K562 (cell line): ENCODE measurements around the gene PAQR4. TPM values are rescaled to one million over a fixed set of nuclear protein-coding genes. Genes with fewer than 3 reads are reported as not detected.

Experiments
- ATAC-seq: fragments of 200-7000 bp; cut with Tn5 transposase; 3 replicates; pipeline ENCODE4 v1.9.1; 2020; ENCODE audit warnings: moderate library complexity
- BruUV-seq: library from RNA; stranded (reverse); fragments of 400-500 nt; replicated peaks from 2 replicates; lab custom pipeline; 2021; lab: Mats Ljungman, UMichigan
- CTCF ChIA-PET: fragments of 300-600 bp; formaldehyde crosslinking; extraction: SDS; loops from one replicate; lab custom pipeline; 2021; ENCODE audit warnings: low intra/inter-chr PET ratio; lab: Yijun Ruan, JAX
- POLR2A ChIA-PET: fragments of 300-600, 350-650 bp; sonication (Branson Sonifier 250); formaldehyde crosslinking; extraction: SDS; loops from one replicate; lab custom pipeline; 2021; ENCODE audit warnings: antibody characterized with exemption, inconsistent platforms; lab: Yijun Ruan, JAX
- DNase-seq, 4 experiments: peaks; one replicate each; pipeline versions ENCODE4 v3.0.0 to v3.0.0-alpha.2; 2011 to 2018; ENCODE audit warnings: low spot score in 3 of 4, mixed read lengths in 3 of 4; ENCODE audit errors: extremely low read depth in 1 of 4
- FAIRE-seq: peaks from 2 replicates; lab custom pipeline; 2011; peaks lifted over from hg19 to GRCh38; lab: Jason Lieb, UNC
- H2AFZ ChIP-seq: 2 replicates; pipeline ENCODE4 v1.6.0; 2011; ENCODE audit warnings: low read depth, low read length, control low read depth, inconsistent platforms
- H3K27ac ChIP-seq: fragments of 200-600 bp; 3 replicates; pipeline ENCODE4 v1.8.0; 2011; ENCODE audit warnings: low read depth, mild to moderate bottlenecking, control low read depth, inconsistent platforms, low read length, moderate library complexity, mixed read lengths; ENCODE audit errors: extremely low read depth
- H3K27me3 ChIP-seq, 2 experiments: fragments of 300-600 bp in 1 of 2; 2 replicates in 1 of 2; 3 replicates in 1 of 2; pipeline versions ENCODE4 v1.6.0 to v1.8.0; 2011; ENCODE audit warnings: inconsistent platforms in 2 of 2, low read length in 2 of 2, mild to moderate bottlenecking in 1 of 2, mixed read lengths in 1 of 2, moderate library complexity in 1 of 2; ENCODE audit not compliant: control insufficient read depth in 2 of 2, insufficient read depth in 2 of 2
- H3K36me3 ChIP-seq: fragments of 300-600 bp; 3 replicates; pipeline ENCODE4 v1.8.0; 2011; ENCODE audit warnings: mild to moderate bottlenecking, low read length, inconsistent platforms; ENCODE audit not compliant: control insufficient read depth, insufficient read depth
- H3K4me1 ChIP-seq, 2 experiments: fragments of 200-600 bp in 1 of 2; replicated peaks in 1 of 2; 2 replicates in 1 of 2; 3 replicates in 1 of 2; pipeline versions ENCODE4 v1.5.1 to v1.8.0; 2011; ENCODE audit warnings: inconsistent platforms in 2 of 2, low read length in 2 of 2, mild to moderate bottlenecking in 1 of 2, mixed read lengths in 1 of 2, moderate library complexity in 1 of 2; ENCODE audit not compliant: control insufficient read depth in 2 of 2, insufficient read depth in 2 of 2
- H3K4me2 ChIP-seq: 2 replicates; pipeline ENCODE4 v1.6.1; 2011; ENCODE audit warnings: low read length, control low read depth, inconsistent platforms, mixed read lengths; ENCODE audit not compliant: insufficient read depth
- H3K4me3 ChIP-seq: fragments of 200-600 bp; sonication (generic), shearing (Covaris generic); 2 replicates; pipeline ENCODE4 v1.5.1; 2016; ENCODE audit warnings: control low read depth, inconsistent platforms
- H3K79me2 ChIP-seq: fragments of 200-600 bp; 3 replicates; pipeline ENCODE4 v1.8.0; 2011; ENCODE audit warnings: low read length, inconsistent platforms; ENCODE audit not compliant: control insufficient read depth, insufficient read depth
- H3K9ac ChIP-seq, 2 experiments: 2 replicates each; pipeline versions ENCODE4 v1.6.0 to v1.6.1; 2011; ENCODE audit warnings: low read depth in 2 of 2, low read length in 2 of 2, control low read depth in 1 of 2, inconsistent platforms in 1 of 2, mild to moderate bottlenecking in 1 of 2, mixed read lengths in 1 of 2; ENCODE audit not compliant: insufficient read depth in 1 of 2
- H3K9me1 ChIP-seq: one replicate; pipeline ENCODE4 v1.6.0; 2011; ENCODE audit warnings: inconsistent platforms, mild to moderate bottlenecking, low read length, moderate library complexity; ENCODE audit not compliant: control insufficient read depth, insufficient read depth
- H3K9me3 ChIP-seq: replicated peaks from 2 replicates; pipeline ENCODE4 v1.5.1; 2011; ENCODE audit warnings: low read depth, low read length, inconsistent platforms; ENCODE audit not compliant: control insufficient read depth, insufficient read depth
- H4K20me1 ChIP-seq: replicated peaks from 2 replicates; pipeline ENCODE4 v1.6.1; 2011; ENCODE audit warnings: low read length, inconsistent platforms, mixed read lengths; ENCODE audit not compliant: control insufficient read depth, insufficient read depth
- ADNP ChIP-seq: fragments of 200-800 bp; sonication (Bioruptor generic); IDR thresholded peaks from 2 replicates; pipeline ENCODE4 v1.6.1; 2016; ENCODE audit warnings: missing genetic modification characterization, missing compliant biosample characterization
- ETV6 ChIP-seq, 3 experiments: fragments of 150-350 bp in 1 of 3; sonication (generic) in 1 of 3; formaldehyde crosslinking in 1 of 3; IDR thresholded peaks; 2 replicates each; pipeline versions ENCODE4 v1.6.1 to v1.8.0; 2014 to 2022; ENCODE audit warnings: borderline replicate concordance in 2 of 3, low read depth in 2 of 3, antibody characterized with exemption in 1 of 3, low read length in 1 of 3, mild to moderate bottlenecking in 1 of 3, missing genetic modification reagents in 1 of 3
- FUS ChIP-seq: fragments of 200-400 bp; formaldehyde crosslinking; optimal IDR thresholded peaks from 2 replicates; pipeline ENCODE3; 2017; ENCODE audit warnings: low read depth, low read length
- HMG20B ChIP-seq: fragments of 250-450 bp; sonication (Bioruptor Pico); IDR thresholded peaks from 2 replicates; pipeline ENCODE4 v1.5.0; 2021; ENCODE audit warnings: mild to moderate bottlenecking
- MAFG ChIP-seq: fragments of 450-650 bp; conservative IDR thresholded peaks from 2 replicates; pipeline ENCODE4 v1.6.1; 2016; ENCODE audit warnings: missing genetic modification characterization, missing compliant biosample characterization
- MAZ ChIP-seq, 2 experiments: fragments of 450-650 bp in 1 of 2; sonication (generic) in 1 of 2; formaldehyde crosslinking; IDR thresholded peaks in 1 of 2; conservative IDR thresholded peaks in 1 of 2; 2 replicates each; pipeline versions ENCODE4 v1.4.0 to v1.5.0; 2020; ENCODE audit warnings: mild to moderate bottlenecking in 1 of 2, missing genetic modification reagents in 1 of 2
- MEF2D ChIP-seq: conservative IDR thresholded peaks from 2 replicates; pipeline ENCODE4 v1.6.1; 2016; ENCODE audit warnings: low read depth, missing genetic modification characterization, missing compliant biosample characterization
- PTBP1 ChIP-seq: fragments of 200-400 bp; formaldehyde crosslinking; IDR thresholded peaks from 2 replicates; pipeline ENCODE4 v1.6.1; 2017; ENCODE audit warnings: low read depth, low read length
- SIRT6 ChIP-seq: IDR thresholded peaks from one replicate; pipeline ENCODE4 v1.6.1; 2012; ENCODE audit warnings: low read depth, mild to moderate bottlenecking, control low read depth, inconsistent platforms, low read length, moderate library complexity
- SUPT5H ChIP-seq: fragments of 450-650 bp; IDR thresholded peaks from 2 replicates; pipeline ENCODE4 v1.6.1; 2016
- WGBS: fragments of 100-300 bp; shearing (Covaris generic); methylation state at CpG from one replicate; pipeline ENCODE4 v1.1.6; 2016; ENCODE audit warnings: low coverage, mixed read lengths; ENCODE audit not compliant: insufficient coverage; ENCODE audit errors: missing lambda C conversion rate; 5-methylcytosine and 5-hydroxymethylcytosine counted together
- in situ Hi-C: fragments of 300-500 bp; cut with MboI; formaldehyde crosslinking; loops from 4 replicates; pipeline ENCODE4 v1.15.0; 2018; ENCODE audit warnings: inconsistent platforms, mixed read lengths
- intact Hi-C: fragments of 100-400 bp; cut with micrococcal nuclease; formaldehyde crosslinking; loops from 2 replicates; pipeline ENCODE4 v1.14.2; 2022
- polyA plus RNA-seq, 8 experiments: library from polyadenylated mRNA; depleted of rRNA in 4 of 8; stranded (reverse) in 5 of 8; unstranded in 3 of 8; fragments of >200 nt; fragmentation: Nextera tagmentation in 2 of 8; fragmentation: Illumina TruSeq in 1 of 8; extraction: Ambion mirVana in 2 of 8; extraction: Trizol in 1 of 8; gene quantifications; 2 replicates each; pipeline versions ENCODE4 v1.2.1 to v1.2.3, GENCODE V29; 2011 to 2014; ENCODE audit warnings: inconsistent platforms in 1 of 8, missing spikeins in 1 of 8
- total RNA-seq, 7 experiments: library from RNA; depleted of rRNA in 6 of 7; stranded (reverse); fragments of >200 nt in 6 of 7; fragmentation: Illumina TruSeq in 2 of 7; extraction: Trizol in 2 of 7; gene quantifications; 2 replicates each; pipeline versions ENCODE4 v1.2.1 to v1.2.3, GENCODE V29; 2011 to 2021; ENCODE audit warnings: low replicate concordance in 1 of 7
- TF ChIP-seq, protein P1 (sequence below): sonication (generic); formaldehyde crosslinking; IDR thresholded peaks from 2 replicates; pipeline ENCODE4 v1.8.1; 2023; ENCODE audit warnings: mild to moderate bottlenecking, missing genetic modification reagents
- TF ChIP-seq, protein P2 (sequence below): sonication (generic); formaldehyde crosslinking; IDR thresholded peaks from 2 replicates; pipeline ENCODE4 v1.9.0; 2022; ENCODE audit warnings: mild to moderate bottlenecking, missing genetic modification reagents
- TF ChIP-seq, protein P3 (sequence below): IDR thresholded peaks from 2 replicates; pipeline ENCODE4 v1.6.1; 2011; ENCODE audit warnings: borderline replicate concordance, low read depth, mild to moderate bottlenecking, moderate library complexity, low read length; ENCODE audit not compliant: insufficient read depth, poor library complexity, severe bottlenecking

The PAQR4 gene
- total and polyA plus RNA-seq, 9 of the 15 experiments (the other 6 are each of a cell fraction or from before 2014, with no cell fraction given) = 0.62 to 40.4 (median 19.5) TPM

DNA sequence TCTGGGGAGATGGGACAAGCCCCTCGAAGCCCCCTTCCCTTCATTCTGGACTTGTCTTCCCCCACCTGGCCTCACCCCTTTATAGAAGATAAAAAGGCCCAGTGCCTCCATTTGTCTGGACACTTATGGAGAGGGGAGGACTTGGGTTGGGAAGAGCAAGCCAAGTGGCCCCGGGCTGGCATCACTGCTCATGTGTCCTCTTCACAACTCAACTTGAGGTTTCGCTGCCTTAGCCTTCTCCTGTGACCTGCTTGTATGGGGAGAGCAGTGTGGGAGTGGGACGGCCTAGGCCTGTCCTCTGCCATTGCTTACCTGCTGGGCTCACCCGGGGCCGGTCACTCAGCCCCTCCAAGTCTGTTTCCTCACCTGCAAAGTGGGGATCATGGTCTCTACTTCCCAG, 1.4 kb downstream of the PAQR4 start (continued):
- TF ChIP-seq ETV6 (IDR thresholded peaks at IDR 0.05; ENCODE audit: borderline replicate concordance in 1 of 2, low read depth in 2 of 2, low read length in 1 of 2) (no peak), ETV6 (CRISPR knock-in tag; IDR thresholded peaks at IDR 0.05; ENCODE audit: borderline replicate concordance) (no peak)

GRCh38 chr16:2971134-2971984, 2.2 kb downstream of the PAQR4 start:
- intact Hi-C loops (no loop called here), in situ Hi-C loops (no loop called here)
- no peaks in the 10 kb centered on the region for H3K27me3 ChIP-seq
- no peak for ATAC-seq
- peak overlapping the region; percentile 84; the same call in 1 of the 3 replicates for H3K27ac ChIP-seq
- no TSS peak for BruUV-seq
- peaks cover 3% of the 10 kb centered on the region for H3K9me1 ChIP-seq
- ChIA-PET POLR2A (interaction anchor here (0.5 to 2.1 kb wide), 5 partner anchors 7 to 32 kb away, joined by 3 to 17 read pairs (median 3); partner anchors contain the start of genes KREMEN2 and PKMYT1), CTCF (no interaction called here)
- H2AFZ ChIP-seq = no peak overlapping the region
- peaks cover 56% of the 10 kb centered on the region; the same call in 2 of the 3 replicates for H3K36me3 ChIP-seq
- H4K20me1 ChIP-seq = peaks cover 25% of the 10 kb centered on the region
- WGBS = 86% methylated on average over 35 of the region's 35 CpGs
- H3K9me3 ChIP-seq = no peaks in the 10 kb centered on the region
- peaks cover 25% of the 10 kb centered on the region for H3K79me2 ChIP-seq
- H3K4me3 ChIP-seq = peak overlapping the region; percentile 96; the same call in 1 of the 2 replicates
- peak overlapping the region; percentile 78 for H3K4me2 ChIP-seq
- FAIRE-seq = no peak
- peaks cover 15 to 97% of the 10 kb centered on the region in 2 experiments for H3K4me1 ChIP-seq
- peak overlapping the region; percentile 77 to 99; a peak in 3 of 4 replicates for H3K9ac ChIP-seq
- DNase-seq = no peak
- no peak for TF ChIP-seq MAFG
- TF ChIP-seq, protein P1, sequence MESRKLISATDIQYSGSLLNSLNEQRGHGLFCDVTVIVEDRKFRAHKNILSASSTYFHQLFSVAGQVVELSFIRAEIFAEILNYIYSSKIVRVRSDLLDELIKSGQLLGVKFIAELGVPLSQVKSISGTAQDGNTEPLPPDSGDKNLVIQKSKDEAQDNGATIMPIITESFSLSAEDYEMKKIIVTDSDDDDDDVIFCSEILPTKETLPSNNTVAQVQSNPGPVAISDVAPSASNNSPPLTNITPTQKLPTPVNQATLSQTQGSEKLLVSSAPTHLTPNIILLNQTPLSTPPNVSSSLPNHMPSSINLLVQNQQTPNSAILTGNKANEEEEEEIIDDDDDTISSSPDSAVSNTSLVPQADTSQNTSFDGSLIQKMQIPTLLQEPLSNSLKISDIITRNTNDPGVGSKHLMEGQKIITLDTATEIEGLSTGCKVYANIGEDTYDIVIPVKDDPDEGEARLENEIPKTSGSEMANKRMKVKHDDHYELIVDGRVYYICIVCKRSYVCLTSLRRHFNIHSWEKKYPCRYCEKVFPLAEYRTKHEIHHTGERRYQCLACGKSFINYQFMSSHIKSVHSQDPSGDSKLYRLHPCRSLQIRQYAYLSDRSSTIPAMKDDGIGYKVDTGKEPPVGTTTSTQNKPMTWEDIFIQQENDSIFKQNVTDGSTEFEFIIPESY (CRISPR knock-in tag) = no peak
- 0 out of 4 replicates have a peak, but pooled peaks of 1 of the 2 experiments have one; percentile 27 for TF ChIP-seq MAZ (CRISPR knock-in tag; conservative IDR thresholded peaks at IDR 0.05 in 1 of 2, IDR thresholded peaks at IDR 0.05 in 1 of 2)
- TF ChIP-seq, protein P2, sequence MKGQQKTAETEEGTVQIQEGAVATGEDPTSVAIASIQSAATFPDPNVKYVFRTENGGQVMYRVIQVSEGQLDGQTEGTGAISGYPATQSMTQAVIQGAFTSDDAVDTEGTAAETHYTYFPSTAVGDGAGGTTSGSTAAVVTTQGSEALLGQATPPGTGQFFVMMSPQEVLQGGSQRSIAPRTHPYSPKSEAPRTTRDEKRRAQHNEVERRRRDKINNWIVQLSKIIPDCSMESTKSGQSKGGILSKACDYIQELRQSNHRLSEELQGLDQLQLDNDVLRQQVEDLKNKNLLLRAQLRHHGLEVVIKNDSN (CRISPR knock-in tag) = peak; percentile 1; the same call in 1 of the 2 replicates
- no peak for TF ChIP-seq ADNP
- peak; percentile 12 for TF ChIP-seq FUS
- peak; percentile 48 for TF ChIP-seq SIRT6
- TF ChIP-seq MEF2D (tag) = no peak
- TF ChIP-seq, protein P3, sequence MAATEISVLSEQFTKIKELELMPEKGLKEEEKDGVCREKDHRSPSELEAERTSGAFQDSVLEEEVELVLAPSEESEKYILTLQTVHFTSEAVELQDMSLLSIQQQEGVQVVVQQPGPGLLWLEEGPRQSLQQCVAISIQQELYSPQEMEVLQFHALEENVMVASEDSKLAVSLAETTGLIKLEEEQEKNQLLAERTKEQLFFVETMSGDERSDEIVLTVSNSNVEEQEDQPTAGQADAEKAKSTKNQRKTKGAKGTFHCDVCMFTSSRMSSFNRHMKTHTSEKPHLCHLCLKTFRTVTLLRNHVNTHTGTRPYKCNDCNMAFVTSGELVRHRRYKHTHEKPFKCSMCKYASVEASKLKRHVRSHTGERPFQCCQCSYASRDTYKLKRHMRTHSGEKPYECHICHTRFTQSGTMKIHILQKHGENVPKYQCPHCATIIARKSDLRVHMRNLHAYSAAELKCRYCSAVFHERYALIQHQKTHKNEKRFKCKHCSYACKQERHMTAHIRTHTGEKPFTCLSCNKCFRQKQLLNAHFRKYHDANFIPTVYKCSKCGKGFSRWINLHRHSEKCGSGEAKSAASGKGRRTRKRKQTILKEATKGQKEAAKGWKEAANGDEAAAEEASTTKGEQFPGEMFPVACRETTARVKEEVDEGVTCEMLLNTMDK = peak; percentile 4
- no peak for TF ChIP-seq HMG20B (CRISPR knock-in tag)
- peak; percentile 9; the same call in 1 of the 2 replicates for TF ChIP-seq SUPT5H
- peak; percentile 50; the same call in 1 of the 2 replicates for TF ChIP-seq PTBP1
